ENCODE results near the gene ABCC11.

DNA sequence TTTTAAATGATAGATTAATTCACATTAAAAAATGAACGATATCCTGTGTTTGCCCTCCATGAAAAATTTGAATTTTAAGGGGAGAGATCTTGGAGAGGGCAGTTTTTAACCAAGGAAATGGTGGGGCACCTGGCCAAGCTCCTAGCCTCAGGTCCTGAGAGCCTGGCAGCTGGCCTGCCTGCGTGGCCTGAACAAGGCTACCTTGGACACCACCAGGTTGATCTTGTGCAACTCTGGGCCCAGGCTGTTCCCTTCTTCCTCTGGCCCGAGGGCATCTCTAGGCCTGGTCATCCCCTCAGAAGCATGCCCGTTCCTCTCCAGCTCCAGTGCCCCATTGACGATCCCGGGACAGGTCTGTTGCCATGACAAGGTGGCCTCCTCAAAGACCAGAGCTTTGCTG, 36.6 kb downstream of the ABCC11 start:
- TF ChIP-seq, protein P1, sequence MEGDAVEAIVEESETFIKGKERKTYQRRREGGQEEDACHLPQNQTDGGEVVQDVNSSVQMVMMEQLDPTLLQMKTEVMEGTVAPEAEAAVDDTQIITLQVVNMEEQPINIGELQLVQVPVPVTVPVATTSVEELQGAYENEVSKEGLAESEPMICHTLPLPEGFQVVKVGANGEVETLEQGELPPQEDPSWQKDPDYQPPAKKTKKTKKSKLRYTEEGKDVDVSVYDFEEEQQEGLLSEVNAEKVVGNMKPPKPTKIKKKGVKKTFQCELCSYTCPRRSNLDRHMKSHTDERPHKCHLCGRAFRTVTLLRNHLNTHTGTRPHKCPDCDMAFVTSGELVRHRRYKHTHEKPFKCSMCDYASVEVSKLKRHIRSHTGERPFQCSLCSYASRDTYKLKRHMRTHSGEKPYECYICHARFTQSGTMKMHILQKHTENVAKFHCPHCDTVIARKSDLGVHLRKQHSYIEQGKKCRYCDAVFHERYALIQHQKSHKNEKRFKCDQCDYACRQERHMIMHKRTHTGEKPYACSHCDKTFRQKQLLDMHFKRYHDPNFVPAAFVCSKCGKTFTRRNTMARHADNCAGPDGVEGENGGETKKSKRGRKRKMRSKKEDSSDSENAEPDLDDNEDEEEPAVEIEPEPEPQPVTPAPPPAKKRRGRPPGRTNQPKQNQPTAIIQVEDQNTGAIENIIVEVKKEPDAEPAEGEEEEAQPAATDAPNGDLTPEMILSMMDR (conservative IDR thresholded peaks at IDR 0.05), result no peak
- TF ChIP-seq EZH2 (IDR thresholded peaks at IDR 0.05; ENCODE audit: low read depth), result no peak
